ENCODE measurements around the gene MAN1B1.

MAN1B1 gene

GRCh38 chr9:137086531-137087408 is at the start of gene MAN1B1:
Gene MAN1B1 (plus strand): TSS chr9:137086985. CDS start chr9:137087000, 15 bp downstream.
- DNase-seq = peak; percentile 99

- DNase-seq = no peak
Measured at GRCh38 chr9:137037035-137037434, 49.8 kb upstream of the MAN1B1 start.

DNA sequence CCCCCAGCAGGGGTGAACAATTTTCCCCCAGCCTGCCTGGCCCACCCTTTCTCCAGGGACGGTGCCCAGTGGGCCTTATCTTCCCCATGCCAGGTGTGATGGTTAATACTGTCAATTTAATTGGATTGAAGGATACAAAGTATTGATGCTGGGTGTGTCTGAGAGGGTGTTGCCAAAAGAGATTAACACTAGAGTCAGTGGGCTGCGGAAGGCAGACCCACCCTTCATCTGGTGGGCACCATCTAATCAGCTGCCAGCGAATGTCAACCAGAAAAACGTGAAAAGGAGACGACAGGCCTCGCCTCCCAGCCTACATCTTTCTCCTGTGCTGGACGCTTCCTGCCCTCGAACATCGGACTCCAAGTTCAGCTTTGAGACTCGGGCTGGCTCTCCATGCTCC is 49.3 kb upstream of the MAN1B1 start:
- DNase-seq = no peak

- DNase-seq = no peak
Measured at GRCh38 chr9:137038916-137039315, 47.9 kb upstream of the MAN1B1 start.

GRCh38 chr9:137039611-137040366 is 47.0 kb upstream of the MAN1B1 start:
- no peak for DNase-seq

DNA sequence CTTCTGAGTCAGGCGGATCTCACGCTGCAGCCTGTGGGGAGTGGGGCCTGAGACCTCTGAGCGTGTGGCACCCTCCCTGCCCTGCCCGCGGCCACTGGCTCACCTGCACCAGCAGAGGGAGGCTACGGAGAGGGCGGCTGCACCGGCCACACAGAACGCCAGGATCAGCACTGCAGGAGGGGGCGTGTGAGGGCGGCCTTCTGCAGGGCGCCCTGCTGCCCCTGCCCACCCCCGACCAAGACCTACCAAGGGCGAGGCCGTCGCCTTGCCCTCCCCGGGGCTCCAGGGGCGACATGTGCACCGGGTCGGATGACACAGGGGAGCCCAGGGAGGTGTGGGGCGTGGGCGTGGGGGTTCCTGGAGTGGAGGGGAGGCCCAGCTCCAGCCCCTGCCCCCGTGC is 46.2 kb upstream of the MAN1B1 start:
- no peak for DNase-seq

DNA sequence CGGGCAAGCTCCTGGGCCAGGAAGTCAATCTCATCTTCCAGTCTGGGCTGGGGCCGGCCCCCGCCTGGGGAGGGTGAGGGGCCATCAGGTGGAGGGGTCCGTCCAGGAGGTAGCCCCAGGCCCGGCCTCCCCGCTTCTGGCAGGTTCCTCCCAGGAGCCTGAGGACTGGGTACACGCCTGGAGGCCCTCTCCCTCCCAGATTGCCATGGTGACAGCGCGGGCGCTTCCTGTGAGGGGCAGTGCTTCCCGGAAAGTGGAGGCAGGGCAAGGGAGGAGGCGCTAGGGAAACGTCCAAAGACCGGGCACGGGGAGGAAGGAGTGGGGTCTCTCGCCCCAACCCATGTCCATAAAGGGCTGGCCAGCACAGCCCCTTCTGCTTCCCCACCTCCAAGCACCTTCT is 45.7 kb upstream of the MAN1B1 start:
- DNase-seq = no peak

- DNase-seq = no peak
Measured at GRCh38 chr9:137042751-137043727, 43.7 kb upstream of the MAN1B1 start.

DNA sequence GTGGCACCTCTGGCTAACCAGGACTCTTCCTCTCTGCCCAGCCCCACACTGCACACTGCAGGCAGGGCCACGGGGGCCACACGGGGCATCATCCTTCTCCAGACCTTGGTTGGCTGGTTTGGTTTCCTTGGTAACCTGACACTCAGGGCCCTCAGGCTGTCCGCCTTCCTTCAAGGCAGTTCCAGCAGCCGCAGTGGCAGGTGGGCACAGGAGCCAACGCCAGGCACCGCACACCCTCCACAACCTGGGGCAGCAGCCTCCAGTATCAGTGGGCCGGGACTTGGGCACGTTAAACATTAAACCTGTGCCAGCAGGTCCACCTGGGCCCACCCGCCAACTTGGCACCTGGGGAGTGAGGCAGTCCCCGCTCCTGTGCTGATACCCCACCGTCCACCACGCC is 42.7 kb upstream of the MAN1B1 start:
- no peak for DNase-seq

- no peak for DNase-seq
Measured at GRCh38 chr9:137044502-137045177, 42.1 kb upstream of the MAN1B1 start.

GRCh38 chr9:137045294-137046087 is 41.3 kb upstream of the MAN1B1 start:
- DNase-seq = no peak

DNA sequence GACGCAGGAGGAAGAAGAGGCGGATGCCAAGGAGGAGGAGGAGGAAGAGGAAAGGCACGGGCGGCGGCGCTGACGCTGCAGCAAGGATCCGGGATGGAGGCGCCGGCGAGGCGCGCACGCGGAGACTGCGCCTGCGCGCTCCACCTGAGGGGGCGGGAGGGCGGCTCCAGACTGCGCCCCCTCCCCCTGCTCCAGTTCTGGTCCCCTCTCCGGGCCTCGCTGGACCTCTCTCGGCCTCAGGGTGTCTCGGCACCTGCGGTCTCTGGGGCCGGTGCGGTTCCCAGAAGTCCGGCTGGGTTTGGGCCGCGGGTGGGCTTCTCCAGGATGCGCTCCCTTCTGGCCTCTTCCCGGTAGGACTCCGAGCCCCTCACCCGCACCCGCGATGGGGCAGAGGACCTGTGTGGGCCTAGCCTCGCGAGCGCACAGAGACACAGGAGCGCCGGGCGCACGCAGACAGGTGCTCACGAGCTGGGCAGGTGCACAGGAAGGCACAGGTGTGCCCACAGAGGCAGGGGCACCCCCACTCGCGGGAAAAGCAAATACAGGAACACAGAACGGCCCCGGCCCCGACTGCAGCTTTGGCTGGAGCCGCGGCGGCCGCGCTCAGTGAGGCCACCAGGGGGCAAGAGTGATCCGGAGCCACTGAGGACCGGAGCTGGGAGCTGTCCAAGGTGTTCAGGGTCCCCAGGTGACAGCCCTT is 40.5 kb upstream of the MAN1B1 start, which contains the start of gene NPDC1:
TSS of gene NPDC1 (minus strand) at position 90 of the 700 bp plus-strand sequence. CDS start 188 bp downstream, outside the sequence.
- DNase-seq = peak; percentile 87

DNA sequence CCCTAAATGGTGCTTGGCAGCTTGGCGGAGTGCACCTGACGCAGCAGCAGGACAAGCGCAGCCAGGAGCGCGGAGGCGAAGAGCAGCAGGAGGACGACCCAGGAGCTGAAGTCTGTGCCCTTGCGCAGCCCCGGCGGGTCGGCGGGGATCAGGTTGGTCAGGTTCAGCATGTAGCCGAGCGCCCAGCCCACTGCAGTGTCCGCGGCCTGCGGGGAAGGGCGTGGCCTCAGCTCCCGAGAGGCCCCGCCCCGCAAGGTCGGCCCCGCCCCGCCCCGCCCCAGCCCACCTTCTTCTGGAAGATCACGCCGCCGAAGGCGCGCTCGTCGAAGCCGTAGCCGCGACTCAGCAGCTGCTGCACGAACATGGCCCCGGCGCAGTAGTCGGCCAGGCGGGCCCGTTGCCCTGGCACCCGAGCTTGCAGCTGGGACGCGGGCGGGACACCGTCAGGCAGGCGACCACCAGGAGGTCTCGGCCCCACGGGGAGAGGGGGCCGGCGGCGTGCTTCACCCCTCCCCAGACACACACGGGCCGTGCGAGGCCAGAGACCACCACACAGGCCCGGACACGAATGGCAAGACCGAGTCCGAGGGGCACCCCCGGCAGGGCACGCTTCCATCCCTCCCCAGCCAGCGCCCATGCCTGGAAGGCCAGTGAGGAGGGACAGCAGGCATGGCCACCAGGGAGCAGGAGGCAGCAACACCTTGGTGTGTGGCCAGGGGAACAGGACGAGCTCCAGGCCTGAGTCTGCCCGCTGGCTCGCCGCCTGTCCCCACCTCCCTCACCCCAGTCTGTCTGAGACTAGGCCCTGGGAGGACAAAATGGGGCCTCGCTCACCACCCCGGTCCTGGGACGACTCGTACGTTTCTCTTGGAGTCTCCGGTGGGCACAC is 37.9 kb upstream of the MAN1B1 start:
- no peak for DNase-seq

DNA sequence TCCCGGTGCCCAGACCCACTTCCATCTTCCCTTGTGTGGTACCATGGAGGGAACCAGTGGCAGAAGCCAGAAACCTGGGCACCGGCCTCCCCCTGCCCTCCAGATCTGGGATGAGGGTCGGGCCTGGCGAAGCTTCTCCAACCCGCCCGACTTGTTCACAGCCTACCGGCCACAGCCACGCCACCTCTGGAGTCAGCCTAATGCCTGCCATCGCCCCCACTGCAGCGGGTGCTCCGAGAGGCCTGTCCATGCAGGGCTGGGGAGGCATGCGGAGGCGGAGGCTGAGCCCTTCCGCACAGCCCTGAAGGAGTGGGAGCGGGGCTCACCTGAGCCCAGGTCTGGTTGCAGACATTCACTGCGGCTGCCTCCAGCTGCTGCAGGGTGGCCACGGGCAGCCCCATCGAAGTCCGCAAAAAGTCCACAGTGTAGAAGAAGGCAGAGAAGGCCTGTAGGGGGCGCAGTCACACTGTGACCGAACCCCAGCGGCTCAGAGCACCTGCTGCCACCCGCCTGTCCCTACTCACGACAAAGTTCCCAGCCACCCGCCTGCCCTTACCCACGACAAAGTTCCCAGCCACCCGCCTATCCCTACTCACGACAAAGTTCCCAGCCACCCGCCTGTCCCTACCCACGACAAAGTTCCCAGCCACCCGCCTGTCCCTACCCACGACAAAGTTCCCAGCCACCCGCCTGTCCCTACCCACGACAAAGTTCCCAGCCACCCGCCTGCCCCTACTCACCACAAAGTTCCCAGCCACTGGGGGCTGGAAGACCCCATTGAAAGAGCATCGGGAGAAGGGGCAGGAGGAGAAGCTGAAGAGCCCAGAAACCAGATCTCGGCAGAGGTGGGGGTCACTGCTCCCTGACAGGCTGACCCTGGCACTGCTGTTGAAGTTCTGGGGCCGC is 37.0 kb upstream of the MAN1B1 start:
- DNase-seq = peak; percentile 75

- DNase-seq = no peak
Measured at GRCh38 chr9:137050570-137050969, 36.2 kb upstream of the MAN1B1 start.

GRCh38 chr9:137051145-137051724 is 35.5 kb upstream of the MAN1B1 start:
- no peak for DNase-seq

DNA sequence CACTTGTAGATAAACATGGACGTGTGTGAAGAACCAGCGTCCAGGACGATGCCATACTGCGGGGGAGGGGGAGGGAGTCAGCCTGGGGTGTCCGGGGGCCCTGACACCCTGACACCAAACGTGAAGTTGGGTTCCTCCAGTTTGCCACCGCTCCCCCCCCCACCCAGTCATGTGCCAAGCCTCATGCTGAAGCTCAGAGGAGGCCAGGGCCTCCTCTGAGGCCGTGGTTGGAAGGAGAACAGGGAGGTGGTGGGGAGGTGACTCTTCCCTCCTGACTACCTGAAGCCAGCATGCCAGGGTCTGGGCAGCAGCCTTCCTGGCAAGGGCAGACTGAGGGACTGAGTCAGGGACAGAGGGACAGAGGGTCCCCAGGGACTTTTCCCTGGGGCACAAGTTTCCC is 34.5 kb upstream of the MAN1B1 start:
- no peak for DNase-seq

All from femur (tissue), 1 donor.